DND-41 (cell line): Measurements from ENCODE around the gene TP63.

Experiments used
- EZH2 ChIP-seq: IDR thresholded peaks from 3 replicates; pipeline ENCODE4 v1.6.1; 2012; ENCODE audit warnings: borderline replicate concordance, low read depth, mild to moderate bottlenecking, moderate library complexity, low read length, inconsistent platforms; ENCODE audit not compliant: severe bottlenecking
- TF ChIP-seq, protein P1 (sequence below): IDR thresholded peaks from 2 replicates; pipeline ENCODE4 v1.5.1; 2012; ENCODE audit warnings: borderline replicate concordance, low read length, moderate library complexity, mild to moderate bottlenecking; ENCODE audit not compliant: poor library complexity, severe bottlenecking; ENCODE audit errors: extremely low read depth

DNA sequence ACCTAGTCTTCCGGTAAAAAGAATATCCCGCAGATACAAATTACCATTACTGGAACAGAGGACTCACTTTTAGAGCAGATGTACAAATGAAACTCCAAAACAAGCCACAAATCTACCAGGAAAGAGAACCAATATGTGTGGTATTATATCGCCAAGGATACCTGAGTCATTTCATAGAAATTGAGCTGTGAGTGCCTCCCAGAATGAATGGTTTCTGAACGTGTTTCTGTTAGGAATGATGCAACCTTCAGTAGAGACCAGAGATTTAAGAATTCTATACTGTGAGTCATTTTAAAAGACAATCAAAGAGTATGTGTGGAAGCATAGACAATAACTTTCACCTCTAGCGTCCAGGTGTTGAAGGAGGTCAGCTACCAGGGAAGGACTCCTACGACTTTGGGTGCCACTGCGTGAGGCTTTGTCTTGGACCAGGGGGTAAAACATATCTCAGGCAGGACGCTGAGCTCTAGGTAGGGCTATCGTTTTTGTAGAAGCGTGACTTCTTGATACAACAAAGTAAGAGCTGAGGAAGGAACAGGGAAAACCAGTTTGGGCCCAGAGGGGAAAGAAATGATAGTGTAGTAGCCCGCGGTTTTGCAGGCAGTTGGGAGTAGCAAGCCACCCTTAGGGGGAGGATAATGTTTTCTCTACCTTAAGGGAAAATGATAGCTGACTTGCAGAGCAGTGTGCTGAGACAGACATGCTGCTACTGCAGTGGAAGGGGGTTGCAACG is 210.4 kb downstream of the TP63 start:
- TF ChIP-seq, protein P1, sequence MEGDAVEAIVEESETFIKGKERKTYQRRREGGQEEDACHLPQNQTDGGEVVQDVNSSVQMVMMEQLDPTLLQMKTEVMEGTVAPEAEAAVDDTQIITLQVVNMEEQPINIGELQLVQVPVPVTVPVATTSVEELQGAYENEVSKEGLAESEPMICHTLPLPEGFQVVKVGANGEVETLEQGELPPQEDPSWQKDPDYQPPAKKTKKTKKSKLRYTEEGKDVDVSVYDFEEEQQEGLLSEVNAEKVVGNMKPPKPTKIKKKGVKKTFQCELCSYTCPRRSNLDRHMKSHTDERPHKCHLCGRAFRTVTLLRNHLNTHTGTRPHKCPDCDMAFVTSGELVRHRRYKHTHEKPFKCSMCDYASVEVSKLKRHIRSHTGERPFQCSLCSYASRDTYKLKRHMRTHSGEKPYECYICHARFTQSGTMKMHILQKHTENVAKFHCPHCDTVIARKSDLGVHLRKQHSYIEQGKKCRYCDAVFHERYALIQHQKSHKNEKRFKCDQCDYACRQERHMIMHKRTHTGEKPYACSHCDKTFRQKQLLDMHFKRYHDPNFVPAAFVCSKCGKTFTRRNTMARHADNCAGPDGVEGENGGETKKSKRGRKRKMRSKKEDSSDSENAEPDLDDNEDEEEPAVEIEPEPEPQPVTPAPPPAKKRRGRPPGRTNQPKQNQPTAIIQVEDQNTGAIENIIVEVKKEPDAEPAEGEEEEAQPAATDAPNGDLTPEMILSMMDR = no peak
- TF ChIP-seq EZH2 = no peak
